NB4 (cell line): ENCODE data around the gene CDKAL1.

ENCODE experiments used
- POLR2A ChIP-seq: IDR thresholded peaks from 2 replicates; pipeline ENCODE4 v1.6.1; 2011; ENCODE audit warnings: mild to moderate bottlenecking; ENCODE audit not compliant: insufficient read length; ENCODE audit errors: extremely low read depth
- TF ChIP-seq, protein P1 (sequence below): IDR thresholded peaks from one replicate; pipeline ENCODE4 v1.5.1; 2012; ENCODE audit warnings: low read depth, low read length

DNA sequence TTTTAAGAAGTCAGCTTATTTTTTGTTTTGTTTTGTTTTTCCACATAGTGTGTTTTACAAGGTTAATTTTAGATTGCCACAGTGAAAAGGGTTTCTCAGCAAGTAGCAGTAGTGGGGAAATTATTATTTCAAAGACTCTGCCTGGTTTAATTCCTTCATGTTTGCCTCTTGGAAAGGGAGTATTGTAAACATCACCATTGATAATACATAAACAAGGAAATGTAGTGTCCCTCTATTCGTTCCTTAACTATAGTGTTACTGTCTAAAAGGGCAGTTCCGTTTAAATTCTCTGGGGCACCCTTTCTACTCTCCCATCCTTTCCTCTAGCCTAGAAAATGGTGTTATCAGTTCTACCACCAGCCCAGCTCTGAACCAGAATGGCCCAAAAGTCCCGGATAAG lies 668.3 kb downstream of the CDKAL1 start:
- TF ChIP-seq, protein P1, sequence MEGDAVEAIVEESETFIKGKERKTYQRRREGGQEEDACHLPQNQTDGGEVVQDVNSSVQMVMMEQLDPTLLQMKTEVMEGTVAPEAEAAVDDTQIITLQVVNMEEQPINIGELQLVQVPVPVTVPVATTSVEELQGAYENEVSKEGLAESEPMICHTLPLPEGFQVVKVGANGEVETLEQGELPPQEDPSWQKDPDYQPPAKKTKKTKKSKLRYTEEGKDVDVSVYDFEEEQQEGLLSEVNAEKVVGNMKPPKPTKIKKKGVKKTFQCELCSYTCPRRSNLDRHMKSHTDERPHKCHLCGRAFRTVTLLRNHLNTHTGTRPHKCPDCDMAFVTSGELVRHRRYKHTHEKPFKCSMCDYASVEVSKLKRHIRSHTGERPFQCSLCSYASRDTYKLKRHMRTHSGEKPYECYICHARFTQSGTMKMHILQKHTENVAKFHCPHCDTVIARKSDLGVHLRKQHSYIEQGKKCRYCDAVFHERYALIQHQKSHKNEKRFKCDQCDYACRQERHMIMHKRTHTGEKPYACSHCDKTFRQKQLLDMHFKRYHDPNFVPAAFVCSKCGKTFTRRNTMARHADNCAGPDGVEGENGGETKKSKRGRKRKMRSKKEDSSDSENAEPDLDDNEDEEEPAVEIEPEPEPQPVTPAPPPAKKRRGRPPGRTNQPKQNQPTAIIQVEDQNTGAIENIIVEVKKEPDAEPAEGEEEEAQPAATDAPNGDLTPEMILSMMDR, result no peak
- no peak for TF ChIP-seq POLR2A
